GM06990 (cell line): Measurements from ENCODE around the gene ANO10.

ENCODE experiments used
- DNase-seq: peaks from one replicate; pipeline ENCODE4 v3.0.0-alpha.2; 2011; ENCODE audit not compliant: insufficient read length; ENCODE audit errors: extremely low read depth
- H3K27me3 ChIP-seq: replicated peaks from 2 replicates; pipeline ENCODE4 v1.6.0; 2011; ENCODE audit warnings: low read length; ENCODE audit not compliant: control insufficient read depth, insufficient read depth
- H3K36me3 ChIP-seq: 2 replicates; pipeline ENCODE4 v1.5.1; 2011; ENCODE audit warnings: low read length; ENCODE audit not compliant: control insufficient read depth, insufficient read depth
- H3K4me3 ChIP-seq: replicated peaks from 2 replicates; pipeline ENCODE4 v1.5.1; 2011; ENCODE audit warnings: low read depth, mild to moderate bottlenecking, control low read depth, low read length
- TF ChIP-seq, protein P1 (sequence below): IDR thresholded peaks from 2 replicates; pipeline ENCODE4 v1.5.1; 2011; ENCODE audit warnings: low read length, control low read depth, mild to moderate bottlenecking, inconsistent platforms; ENCODE audit not compliant: insufficient read depth, poor library complexity, severe bottlenecking

ANO10 gene

DNA sequence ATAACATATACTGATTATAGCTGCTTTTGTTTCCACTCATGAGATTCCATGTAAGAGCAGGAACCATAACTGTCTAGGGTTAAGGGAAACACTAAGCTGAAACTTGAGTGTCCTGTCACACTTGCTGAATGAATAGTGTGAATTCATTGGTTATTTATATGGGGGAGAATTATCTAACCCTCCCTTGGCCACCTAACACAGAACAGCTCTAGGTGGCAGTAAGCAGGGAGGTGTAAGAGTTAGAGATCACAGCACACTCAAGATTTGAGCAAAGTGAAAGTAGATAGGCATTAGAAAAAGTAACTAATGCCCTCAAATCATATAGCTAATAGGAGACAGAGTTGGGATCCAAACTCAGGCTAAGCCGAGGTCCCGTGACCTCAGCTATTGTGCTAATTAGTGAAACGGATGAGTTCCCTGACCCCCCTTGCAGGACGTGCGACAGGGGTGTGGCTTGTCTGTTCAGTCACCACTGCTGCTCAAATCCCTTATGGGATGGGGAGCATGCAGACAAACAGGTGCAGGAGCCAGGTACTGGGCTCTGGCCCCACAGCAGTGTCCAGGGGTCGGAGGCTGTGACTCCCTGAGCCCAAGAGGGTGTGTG is 27.7 kb upstream of the ANO10 start:
- no peak for DNase-seq
- TF ChIP-seq, protein P1, sequence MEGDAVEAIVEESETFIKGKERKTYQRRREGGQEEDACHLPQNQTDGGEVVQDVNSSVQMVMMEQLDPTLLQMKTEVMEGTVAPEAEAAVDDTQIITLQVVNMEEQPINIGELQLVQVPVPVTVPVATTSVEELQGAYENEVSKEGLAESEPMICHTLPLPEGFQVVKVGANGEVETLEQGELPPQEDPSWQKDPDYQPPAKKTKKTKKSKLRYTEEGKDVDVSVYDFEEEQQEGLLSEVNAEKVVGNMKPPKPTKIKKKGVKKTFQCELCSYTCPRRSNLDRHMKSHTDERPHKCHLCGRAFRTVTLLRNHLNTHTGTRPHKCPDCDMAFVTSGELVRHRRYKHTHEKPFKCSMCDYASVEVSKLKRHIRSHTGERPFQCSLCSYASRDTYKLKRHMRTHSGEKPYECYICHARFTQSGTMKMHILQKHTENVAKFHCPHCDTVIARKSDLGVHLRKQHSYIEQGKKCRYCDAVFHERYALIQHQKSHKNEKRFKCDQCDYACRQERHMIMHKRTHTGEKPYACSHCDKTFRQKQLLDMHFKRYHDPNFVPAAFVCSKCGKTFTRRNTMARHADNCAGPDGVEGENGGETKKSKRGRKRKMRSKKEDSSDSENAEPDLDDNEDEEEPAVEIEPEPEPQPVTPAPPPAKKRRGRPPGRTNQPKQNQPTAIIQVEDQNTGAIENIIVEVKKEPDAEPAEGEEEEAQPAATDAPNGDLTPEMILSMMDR: no peak
- Histone ChIP-seq H3K27me3 (no peaks in the 10 kb centered on the region), H3K36me3 (no peaks in the 10 kb centered on the region), H3K4me3 (no peak overlapping the region)

DNA sequence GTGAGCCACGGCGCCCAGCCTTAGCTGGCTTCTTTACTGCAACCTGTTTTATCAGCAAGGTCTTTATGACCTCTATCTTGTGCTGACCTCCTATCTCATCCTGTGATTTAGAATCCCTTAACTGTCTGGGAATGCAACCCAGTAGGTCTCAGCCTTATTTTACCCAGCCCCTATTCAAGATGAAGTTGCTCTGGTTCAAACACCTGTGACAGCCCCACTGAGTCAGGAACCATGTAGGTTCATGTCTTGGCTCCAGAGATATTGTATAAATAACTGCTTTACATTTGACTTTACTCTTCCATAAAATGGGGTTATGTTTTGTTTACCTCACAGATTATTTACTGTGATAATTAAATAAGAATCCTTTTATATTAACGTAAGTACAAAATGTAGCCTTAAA is 27.1 kb upstream of the ANO10 start:
- Histone ChIP-seq H3K4me3 (no peak overlapping the region), H3K36me3 (no peaks in the 10 kb centered on the region), H3K27me3 (no peaks in the 10 kb centered on the region)
- TF ChIP-seq, protein P1: no peak
- no peak for DNase-seq

DNA sequence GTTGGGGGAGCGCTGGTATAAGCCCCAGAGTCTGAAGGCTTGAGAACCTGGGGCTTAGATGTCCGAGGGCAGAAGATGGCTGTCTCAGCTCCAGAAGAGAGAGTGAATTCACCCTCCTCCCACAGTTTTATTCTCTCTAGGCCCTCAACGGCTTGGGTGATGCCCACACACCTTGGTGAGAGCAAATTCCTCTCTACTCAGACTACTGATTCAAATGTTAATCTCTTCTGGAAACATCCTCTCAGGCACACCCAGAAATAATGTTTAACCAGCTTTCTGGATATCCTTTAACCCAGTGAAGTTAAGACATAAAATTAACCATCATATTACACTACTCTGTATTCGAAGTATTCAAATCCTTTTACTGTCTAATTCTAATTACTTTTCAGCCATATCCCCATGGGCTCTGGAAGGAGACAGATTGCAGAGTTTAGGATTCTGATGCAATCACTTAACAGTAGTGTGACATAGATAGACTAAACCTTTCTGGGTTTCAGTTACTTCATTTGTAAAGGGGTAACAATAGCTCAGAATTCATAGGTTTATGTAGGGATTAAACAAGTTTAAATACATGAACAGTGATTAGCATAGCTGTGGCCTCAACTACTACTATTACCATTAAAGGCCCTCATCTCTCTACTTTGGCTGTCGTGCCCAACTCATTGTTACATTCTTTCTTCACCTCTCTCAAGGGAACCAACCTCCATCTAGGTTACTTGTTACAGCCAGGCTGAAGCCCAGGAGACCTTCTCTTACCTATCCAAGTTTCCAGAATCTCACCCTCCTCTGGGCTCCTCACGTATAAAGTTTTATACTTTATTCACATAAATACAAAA is 25.7 kb upstream of the ANO10 start:
- H3K36me3 ChIP-seq: no peaks in the 10 kb centered on the region
- no peak overlapping the region for H3K4me3 ChIP-seq
- DNase-seq: no peak
- TF ChIP-seq, protein P1: no peak
- no peaks in the 10 kb centered on the region for H3K27me3 ChIP-seq

DNA sequence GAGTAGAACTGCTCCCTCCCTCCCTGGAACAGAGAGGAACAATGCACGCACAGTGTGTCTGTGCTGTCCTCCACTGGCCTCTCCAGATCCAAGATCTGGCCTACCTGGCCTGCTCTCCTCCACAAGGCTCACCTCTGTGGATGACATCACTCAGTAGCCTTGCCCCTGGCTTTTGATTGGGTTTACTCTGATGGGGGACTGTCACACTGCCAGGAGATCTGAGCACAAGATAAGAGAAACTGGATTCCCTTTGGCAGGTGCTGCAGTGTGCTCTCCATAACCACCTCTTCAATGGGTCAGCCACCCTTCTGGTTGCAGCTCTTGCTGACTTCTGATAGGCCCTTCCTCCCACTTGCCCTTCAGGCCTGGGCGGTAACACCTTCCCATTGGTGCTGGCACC is 22.6 kb upstream of the ANO10 start:
- no peak overlapping the region for H3K4me3 ChIP-seq
- TF ChIP-seq, protein P1: no peak
- no peaks in the 10 kb centered on the region for H3K27me3 ChIP-seq
- DNase-seq: no peak
- H3K36me3 ChIP-seq: no peaks in the 10 kb centered on the region

DNA sequence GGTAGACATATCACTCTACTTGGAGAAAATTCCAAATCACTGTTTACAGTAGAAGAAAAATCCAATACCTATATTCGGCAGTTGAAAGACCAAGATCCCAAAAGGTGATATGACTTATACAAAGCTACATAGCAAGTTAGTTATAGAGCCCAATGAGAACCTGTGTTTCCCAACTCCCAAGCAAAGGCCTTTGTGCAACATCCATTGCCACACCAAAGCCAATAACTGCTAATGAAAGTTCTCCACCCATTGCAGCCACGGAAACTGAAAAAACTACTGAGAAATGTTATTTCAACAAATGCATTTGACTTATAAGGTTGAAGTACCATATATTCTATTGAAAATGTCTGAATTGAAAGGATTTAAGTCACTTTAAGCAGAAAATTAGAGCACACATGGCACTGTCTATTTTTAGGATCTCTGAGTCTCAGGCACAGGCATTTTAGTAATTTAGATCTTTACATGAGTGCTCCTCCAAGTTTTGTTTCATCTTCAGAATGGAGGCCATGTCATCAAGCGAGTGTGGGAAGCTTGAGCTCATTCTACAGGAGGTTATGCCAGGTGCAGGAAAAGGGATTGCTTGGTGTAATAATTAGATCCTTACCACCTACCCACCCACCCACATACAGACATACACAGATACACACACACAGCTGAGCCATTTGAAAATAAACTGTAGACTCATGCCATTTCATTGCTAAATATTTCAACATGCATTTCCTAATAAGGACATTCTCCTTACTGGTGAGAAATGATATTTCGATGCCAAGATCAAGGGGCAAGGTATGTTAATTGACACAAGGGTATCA is 19.7 kb upstream of the ANO10 start:
- Histone ChIP-seq H3K27me3 (no peaks in the 10 kb centered on the region), H3K36me3 (no peaks in the 10 kb centered on the region), H3K4me3 (no peak overlapping the region)
- TF ChIP-seq, protein P1: no peak
- DNase-seq: no peak
